Measurements from ENCODE around the gene PIKFYVE. TPM values are rescaled to one million over a fixed set of nuclear protein-coding genes. Genes with fewer than 3 reads are reported as not detected.

Gene PIKFYVE
- total and polyA plus RNA-seq, 2 experiments from 2014 or later = 4.8 to 19.7 TPM

DNA sequence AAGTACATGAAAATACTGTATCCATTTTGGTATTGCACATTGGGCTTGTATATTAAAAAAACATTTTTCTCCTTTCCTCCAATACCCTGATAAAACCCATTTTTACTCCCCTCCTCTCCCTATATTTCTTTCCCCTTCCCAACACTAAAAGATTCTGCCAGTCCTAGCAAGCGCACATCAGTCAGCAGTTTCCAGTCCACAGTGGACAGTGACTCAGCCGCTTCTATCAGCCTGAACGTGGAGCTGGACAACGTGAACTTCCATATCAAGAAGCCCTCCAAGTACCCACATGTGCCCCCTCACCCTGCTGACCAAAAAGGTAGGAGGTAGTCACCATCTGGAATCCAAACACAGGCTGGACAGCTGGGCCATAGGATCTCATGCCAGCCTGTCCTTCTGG is 38.6 kb downstream of the PIKFYVE start:
- in situ Hi-C loops (cut with MboI) = no loop called here
- Histone ChIP-seq H4K20me1 (ENCODE audit: insufficient read depth) (peaks cover 5% of the 10 kb centered on the region; the same call in 1 of the 2 replicates), H2AFZ (no peak overlapping the region), H3K36me3 (ENCODE audit: low read depth) (peaks cover 46% of the 10 kb centered on the region), H3K4me2 (ENCODE audit: unreplicated experiment) (no peak overlapping the region), H3K9me3 (ENCODE audit: low read depth) (no peaks in the 10 kb centered on the region), H3K27me3 (replicated peaks; ENCODE audit: insufficient read depth) (no peaks in the 10 kb centered on the region), H3F3A (ENCODE audit: insufficient read depth) (peaks cover 20% of the 10 kb centered on the region; the same call in 1 of the 2 replicates), H3K9me2 (ENCODE audit: insufficient read depth) (no peaks in the 10 kb centered on the region), H3K4me3 (no peak overlapping the region), H3K79me2 (ENCODE audit: insufficient read depth) (no peaks in the 10 kb centered on the region), H3K27ac (no peak overlapping the region), H3K4me1 (ENCODE audit: insufficient read depth) (peaks cover 7% of the 10 kb centered on the region; the same call in 1 of the 2 replicates), H3K9ac (no peak overlapping the region)
- no peak for DNase-seq
- 95 to 98% methylated on average over 4 of the region's 4 CpGs for WGBS, 2 experiments (ENCODE audit: low coverage in 1 of 2, low lambda C conversion rate in 2 of 2, missing lambda C conversion rate in 2 of 2)
- no peak for TF ChIP-seq EZH2phosphoT487 (IDR thresholded peaks at IDR 0.05; ENCODE audit: insufficient read depth, low read depth)
- no peak for TF ChIP-seq EZH2 (IDR thresholded peaks at IDR 0.05; ENCODE audit: insufficient read depth, poor library complexity, severe bottlenecking)

DNA sequence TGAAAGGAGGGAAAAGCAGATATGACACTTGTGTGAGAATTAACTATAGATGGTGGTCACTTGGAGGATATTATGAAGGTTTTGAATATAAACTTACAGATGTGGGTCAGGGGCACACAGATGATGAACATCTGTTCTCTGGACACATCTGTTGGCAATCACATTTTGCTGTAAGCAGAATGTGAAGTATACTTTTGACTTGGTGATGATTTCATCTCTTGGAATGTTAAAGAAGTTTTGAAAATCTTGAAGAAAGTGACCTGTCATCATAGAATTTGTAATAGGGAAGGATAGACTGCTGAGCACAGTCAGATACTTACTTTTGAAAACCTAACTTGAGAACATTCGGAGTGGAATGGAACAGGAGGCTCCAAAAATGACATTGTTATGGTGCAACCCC is 40.2 kb downstream of the PIKFYVE start:
- Histone ChIP-seq H3K9ac (no peak overlapping the region), H3K4me1 (ENCODE audit: insufficient read depth) (peaks cover 13% of the 10 kb centered on the region), H3K27me3 (replicated peaks; ENCODE audit: insufficient read depth) (no peaks in the 10 kb centered on the region), H3K27ac (no peak overlapping the region), H3K36me3 (ENCODE audit: low read depth) (peaks cover 37% of the 10 kb centered on the region), H3K79me2 (ENCODE audit: insufficient read depth) (no peaks in the 10 kb centered on the region), H3K9me3 (ENCODE audit: low read depth) (no peaks in the 10 kb centered on the region), H3K4me2 (ENCODE audit: unreplicated experiment) (no peak overlapping the region), H2AFZ (no peak overlapping the region), H3F3A (ENCODE audit: insufficient read depth) (peaks cover 25% of the 10 kb centered on the region), H3K9me2 (ENCODE audit: insufficient read depth) (no peaks in the 10 kb centered on the region), H4K20me1 (ENCODE audit: insufficient read depth) (peaks cover 5% of the 10 kb centered on the region; the same call in 1 of the 2 replicates), H3K4me3 (no peak overlapping the region)
- TF ChIP-seq EZH2phosphoT487 (IDR thresholded peaks at IDR 0.05; ENCODE audit: insufficient read depth, low read depth) (no peak), EZH2 (IDR thresholded peaks at IDR 0.05; ENCODE audit: insufficient read depth, poor library complexity, severe bottlenecking) (no peak)
- in situ Hi-C loops (cut with MboI) = no loop called here
- DNase-seq = peak; percentile 48
- WGBS, 2 experiments (ENCODE audit: low coverage in 1 of 2, low lambda C conversion rate in 2 of 2, missing lambda C conversion rate in 2 of 2) = 70 to 77% methylated on average over 1 of the region's 1 CpG

- Histone ChIP-seq H3K4me2 (ENCODE audit: unreplicated experiment) (no peak overlapping the region), H3K4me1 (ENCODE audit: insufficient read depth) (peaks cover 32% of the 10 kb centered on the region), H3K4me3 (no peak overlapping the region), H3K27ac (no peak overlapping the region), H2AFZ (no peak overlapping the region), H3K9me2 (ENCODE audit: insufficient read depth) (no peaks in the 10 kb centered on the region), H3K27me3 (replicated peaks; ENCODE audit: insufficient read depth) (no peaks in the 10 kb centered on the region), H3F3A (ENCODE audit: insufficient read depth) (peaks cover 34% of the 10 kb centered on the region), H3K36me3 (ENCODE audit: low read depth) (peaks cover 7% of the 10 kb centered on the region; the same call in 1 of the 2 replicates), H3K79me2 (ENCODE audit: insufficient read depth) (no peaks in the 10 kb centered on the region), H3K9ac (no peak overlapping the region), H3K9me3 (ENCODE audit: low read depth) (no peaks in the 10 kb centered on the region), H4K20me1 (ENCODE audit: insufficient read depth) (peaks cover 5% of the 10 kb centered on the region; the same call in 1 of the 2 replicates)
- WGBS, 2 experiments (ENCODE audit: low coverage in 1 of 2, low lambda C conversion rate in 2 of 2, missing lambda C conversion rate in 2 of 2) = 42 to 45% methylated on average over 2 of the region's 2 CpGs
- TF ChIP-seq EZH2 (IDR thresholded peaks at IDR 0.05; ENCODE audit: insufficient read depth, poor library complexity, severe bottlenecking) = no peak
- no peak for TF ChIP-seq EZH2phosphoT487 (IDR thresholded peaks at IDR 0.05; ENCODE audit: insufficient read depth, low read depth)
- in situ Hi-C loops (cut with MboI) = no loop called here
- no peak for DNase-seq
These were observed 45.3 kb downstream of the PIKFYVE start for GRCh38 chr2:208311321-208311720.

GRCh38 chr2:208311954-208312353 is 45.9 kb downstream of the PIKFYVE start:
- no peaks in the 10 kb centered on the region for H3K9me3 ChIP-seq (ENCODE audit: low read depth)
- H4K20me1 ChIP-seq (ENCODE audit: insufficient read depth) = peaks cover 4% of the 10 kb centered on the region; the same call in 1 of the 2 replicates
- in situ Hi-C loops (cut with MboI) = no loop called here
- H3K36me3 ChIP-seq (ENCODE audit: low read depth) = peaks cover 7% of the 10 kb centered on the region; the same call in 1 of the 2 replicates
- H3K4me3 ChIP-seq = no peak overlapping the region
- DNase-seq = peak; percentile 81
- peaks cover 34% of the 10 kb centered on the region for H3F3A ChIP-seq (ENCODE audit: insufficient read depth)
- 20 to 25% methylated on average over 4 of the region's 4 CpGs for whole genome bisulfite sequencing, 2 experiments (ENCODE audit: low coverage in 1 of 2, low lambda C conversion rate in 2 of 2, missing lambda C conversion rate in 2 of 2)
- H3K4me2 ChIP-seq (ENCODE audit: unreplicated experiment) = peak overlapping the region; percentile 52
- no peaks in the 10 kb centered on the region for H3K79me2 ChIP-seq (ENCODE audit: insufficient read depth)
- H3K9me2 ChIP-seq (ENCODE audit: insufficient read depth) = no peaks in the 10 kb centered on the region
- peaks cover 30% of the 10 kb centered on the region for H3K4me1 ChIP-seq (ENCODE audit: insufficient read depth)
- TF ChIP-seq EZH2phosphoT487 (IDR thresholded peaks at IDR 0.05; ENCODE audit: insufficient read depth, low read depth) = no peak
- TF ChIP-seq EZH2 (IDR thresholded peaks at IDR 0.05; ENCODE audit: insufficient read depth, poor library complexity, severe bottlenecking) = no peak
- H2AFZ ChIP-seq = no peak overlapping the region
- H3K9ac ChIP-seq = no peak overlapping the region
- H3K27me3 ChIP-seq (replicated peaks; ENCODE audit: insufficient read depth) = no peaks in the 10 kb centered on the region
- H3K27ac ChIP-seq = no peak overlapping the region

All from GM23248 (cell line).